K562 (cell line): Measurements from ENCODE around the gene PDGFC.

Experiments
- FOS ChIP-seq: IDR thresholded peaks from 3 replicates; pipeline ENCODE4 v1.6.1; 2011; ENCODE audit not compliant: insufficient read length; ENCODE audit errors: extremely low read depth
- GABPB1 ChIP-seq: sonication (generic); formaldehyde crosslinking; IDR thresholded peaks from 2 replicates; pipeline ENCODE4 v1.8.0; 2022; ENCODE audit warnings: mild to moderate bottlenecking, missing genetic modification reagents
- PHB2 ChIP-seq: fragments of 450-650 bp; IDR thresholded peaks from 2 replicates; pipeline ENCODE4 v1.6.1; 2017; ENCODE audit warnings: low read depth
- TF ChIP-seq, protein P1 (sequence below): IDR thresholded peaks from 2 replicates; pipeline ENCODE4 v1.6.1; 2016; ENCODE audit warnings: missing genetic modification characterization, missing compliant biosample characterization

DNA sequence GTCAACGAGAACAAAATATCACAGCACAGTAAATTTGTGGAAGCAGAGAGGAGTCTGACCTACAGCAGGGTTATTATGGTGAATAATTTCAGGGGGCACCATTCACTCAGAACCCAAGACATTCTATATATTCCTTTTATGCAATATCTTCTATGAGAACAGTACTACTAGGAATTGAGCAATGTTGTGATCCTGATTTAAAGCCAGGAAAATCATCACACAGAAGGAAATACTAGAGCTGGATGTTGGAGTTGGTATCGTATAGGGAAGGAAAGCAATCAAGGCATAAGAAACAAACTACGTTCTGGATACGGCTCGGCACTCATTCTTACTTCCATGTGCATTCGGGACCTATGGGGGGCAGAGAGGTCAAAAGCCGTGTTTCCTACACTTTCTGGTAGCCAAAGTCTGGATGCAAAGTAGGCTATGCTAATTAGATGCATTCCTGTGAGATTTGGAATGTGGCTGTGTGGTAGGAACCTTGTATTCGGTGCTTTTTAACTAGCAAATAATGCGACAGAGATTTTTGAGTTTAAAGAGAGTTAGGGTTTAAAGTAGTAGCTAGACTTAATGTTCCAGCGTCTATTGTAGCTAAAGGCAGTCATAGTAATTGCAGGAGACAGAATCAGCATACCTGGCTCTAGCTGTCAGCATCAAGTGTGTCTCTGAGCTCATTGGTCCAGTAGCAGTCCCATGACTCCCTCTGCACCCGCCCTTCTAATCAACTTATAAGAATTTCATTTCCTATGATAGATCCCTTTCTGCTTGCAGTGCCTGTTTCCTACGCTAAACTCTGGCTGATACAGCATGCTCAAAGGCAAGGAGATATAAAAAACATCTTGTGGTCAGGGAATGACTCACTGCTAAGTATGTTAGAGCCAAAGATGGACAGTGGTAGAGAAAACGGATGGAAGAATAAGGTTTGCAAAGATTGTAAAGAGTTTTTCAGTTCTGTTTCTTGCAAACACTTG, 43.3 kb upstream of the PDGFC start:
- TF ChIP-seq, protein P1, sequence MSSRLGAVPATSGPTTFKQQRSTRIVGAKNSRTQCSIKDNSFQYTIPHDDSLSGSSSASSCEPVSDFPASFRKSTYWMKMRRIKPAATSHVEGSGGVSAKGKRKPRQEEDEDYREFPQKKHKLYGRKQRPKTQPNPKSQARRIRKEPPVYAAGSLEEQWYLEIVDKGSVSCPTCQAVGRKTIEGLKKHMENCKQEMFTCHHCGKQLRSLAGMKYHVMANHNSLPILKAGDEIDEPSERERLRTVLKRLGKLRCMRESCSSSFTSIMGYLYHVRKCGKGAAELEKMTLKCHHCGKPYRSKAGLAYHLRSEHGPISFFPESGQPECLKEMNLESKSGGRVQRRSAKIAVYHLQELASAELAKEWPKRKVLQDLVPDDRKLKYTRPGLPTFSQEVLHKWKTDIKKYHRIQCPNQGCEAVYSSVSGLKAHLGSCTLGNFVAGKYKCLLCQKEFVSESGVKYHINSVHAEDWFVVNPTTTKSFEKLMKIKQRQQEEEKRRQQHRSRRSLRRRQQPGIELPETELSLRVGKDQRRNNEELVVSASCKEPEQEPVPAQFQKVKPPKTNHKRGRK (tag): no peak
- TF ChIP-seq PHB2 (no peak), FOS (no peak), GABPB1 (CRISPR knock-in tag) (no peak)
